ENCODE data around the gene MPRIP. TPM values are rescaled to one million over a fixed set of nuclear protein-coding genes. Genes with fewer than 3 reads are reported as not detected.

The MPRIP gene
- total and polyA plus RNA-seq, 2 of the 13 experiments (the other 11 are each of a cell fraction or from before 2014, with no cell fraction given), result 50.2 to 52.4 TPM

GRCh38 chr17:17229416-17230384, 187.4 kb downstream of the MPRIP start:
- H4K20me1 ChIP-seq (ENCODE audit: insufficient read depth, low read length), result no peaks in the 10 kb centered on the region
- intact Hi-C loops (cut with micrococcal nuclease; ENCODE audit: unreplicated experiment) (no loop called here), in situ Hi-C loops (cut with HindIII; ENCODE audit: extremely low pct_ligation_motif_present, low pct_unique_long_range_greater_than_20kb) (no loop called here)
- no peak overlapping the region for H3K9ac ChIP-seq (ENCODE audit: insufficient read depth, low read depth, low read length)
- H3K36me3 ChIP-seq (replicated peaks in 1 of 2; ENCODE audit: control insufficient read depth in 1 of 2, insufficient read depth in 2 of 2, low read length in 2 of 2), result peaks cover 38 to 76% of the 10 kb centered on the region in 2 experiments
- H3K27me3 ChIP-seq (ENCODE audit: control insufficient read depth in 1 of 2, insufficient read depth in 2 of 2, low read length in 2 of 2), result no peaks in the 10 kb centered on the region
- FAIRE-seq, result no peak
- ATAC-seq, result no peak
- CTCF ChIA-PET (ENCODE audit: low intra/inter-chr PET ratio, low total read pairs), result no interaction called here
- peaks cover 10% of the 10 kb centered on the region for H3K79me2 ChIP-seq (ENCODE audit: insufficient read depth, low read length)
- TF ChIP-seq ZNF576 (CRISPR knock-in tag; IDR thresholded peaks at IDR 0.05) (no peak), AKNA (CRISPR knock-in tag; IDR thresholded peaks at IDR 0.05; ENCODE audit: borderline replicate concordance) (no peak), ZNF350 (CRISPR knock-in tag; IDR thresholded peaks at IDR 0.05; ENCODE audit: borderline replicate concordance, low read depth) (no peak), CSRNP1 (CRISPR knock-in tag; IDR thresholded peaks at IDR 0.05) (no peak), ZFP36 (IDR thresholded peaks at IDR 0.05; ENCODE audit: borderline replicate concordance, low read depth, low read length, partially characterized antibody) (no peak)
- no TSS peak for BruUV-seq (replicated peaks)
- H3K27ac ChIP-seq (ENCODE audit: extremely low read length, insufficient read depth, low read length), result no peak overlapping the region
- H3K4me1 ChIP-seq (ENCODE audit: insufficient read depth, low read length), result peaks cover 31% of the 10 kb centered on the region
- no peak overlapping the region for H2AFZ ChIP-seq (ENCODE audit: low read length)
- WGBS (ENCODE audit: low lambda C conversion rate), result 96% methylated on average over 26 of the region's 26 CpGs
- POLR2A ChIA-PET, result no interaction called here
- H3K4me3 ChIP-seq (replicated peaks in 1 of 3; ENCODE audit: insufficient read depth in 1 of 3, low read depth in 2 of 3, low read length in 3 of 3), result no peak overlapping the region
- DNase-seq (ENCODE audit: low spot score), result no peak
- no peak overlapping the region for H3K4me2 ChIP-seq (ENCODE audit: low read depth, low read length)
- no peaks in the 10 kb centered on the region for H3K9me3 ChIP-seq (ENCODE audit: low read length)
